Measurements from ENCODE around the gene MFSD6. TPM values are rescaled to one million over a fixed set of nuclear protein-coding genes. Genes with fewer than 3 reads are reported as not detected.

Gene MFSD6
- total RNA-seq, 1 experiment from 2014 or later: 4.7 TPM

DNA sequence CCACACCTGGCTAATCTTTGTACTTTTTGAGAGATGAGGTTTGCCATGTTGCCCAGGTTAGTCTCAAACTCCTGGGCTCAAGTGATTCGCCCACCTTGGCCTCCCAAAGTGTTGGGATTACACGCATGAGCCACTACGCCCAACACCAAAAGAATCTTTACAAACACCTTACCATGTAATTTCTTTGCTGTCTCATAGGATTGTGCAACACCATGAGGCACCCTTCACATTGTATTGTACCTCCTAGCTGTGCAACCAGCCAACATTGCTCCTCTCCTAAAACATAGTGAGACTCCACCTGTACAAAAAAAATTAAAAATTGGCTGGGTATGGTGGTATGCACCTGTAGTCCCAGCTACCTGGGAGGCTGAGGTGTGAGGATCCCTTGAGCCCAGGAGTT, 3.1 kb upstream of the MFSD6 start (continued):
- TF ChIP-seq TCF7 (CRISPR knock-in tag; IDR thresholded peaks at IDR 0.05; ENCODE audit: low read depth) (no peak), ZNF671 (CRISPR knock-in tag; IDR thresholded peaks at IDR 0.05) (no peak), JAZF1 (CRISPR knock-in tag; IDR thresholded peaks at IDR 0.05) (no peak), KAT7 (CRISPR knock-in tag; IDR thresholded peaks at IDR 0.05; ENCODE audit: borderline replicate concordance) (no peak), EMX1 (CRISPR knock-in tag; IDR thresholded peaks at IDR 0.05) (no peak)
- TF ChIP-seq, protein P1, sequence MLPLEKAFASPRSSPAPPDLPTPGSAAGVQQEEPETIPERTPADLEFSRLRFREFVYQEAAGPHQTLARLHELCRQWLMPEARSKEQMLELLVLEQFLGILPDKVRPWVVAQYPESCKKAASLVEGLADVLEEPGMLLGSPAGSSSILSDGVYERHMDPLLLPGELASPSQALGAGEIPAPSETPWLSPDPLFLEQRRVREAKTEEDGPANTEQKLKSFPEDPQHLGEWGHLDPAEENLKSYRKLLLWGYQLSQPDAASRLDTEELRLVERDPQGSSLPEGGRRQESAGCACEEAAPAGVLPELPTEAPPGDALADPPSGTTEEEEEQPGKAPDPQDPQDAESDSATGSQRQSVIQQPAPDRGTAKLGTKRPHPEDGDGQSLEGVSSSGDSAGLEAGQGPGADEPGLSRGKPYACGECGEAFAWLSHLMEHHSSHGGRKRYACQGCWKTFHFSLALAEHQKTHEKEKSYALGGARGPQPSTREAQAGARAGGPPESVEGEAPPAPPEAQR (CRISPR knock-in tag; IDR thresholded peaks at IDR 0.05): no peak
- TF ChIP-seq, protein P2, sequence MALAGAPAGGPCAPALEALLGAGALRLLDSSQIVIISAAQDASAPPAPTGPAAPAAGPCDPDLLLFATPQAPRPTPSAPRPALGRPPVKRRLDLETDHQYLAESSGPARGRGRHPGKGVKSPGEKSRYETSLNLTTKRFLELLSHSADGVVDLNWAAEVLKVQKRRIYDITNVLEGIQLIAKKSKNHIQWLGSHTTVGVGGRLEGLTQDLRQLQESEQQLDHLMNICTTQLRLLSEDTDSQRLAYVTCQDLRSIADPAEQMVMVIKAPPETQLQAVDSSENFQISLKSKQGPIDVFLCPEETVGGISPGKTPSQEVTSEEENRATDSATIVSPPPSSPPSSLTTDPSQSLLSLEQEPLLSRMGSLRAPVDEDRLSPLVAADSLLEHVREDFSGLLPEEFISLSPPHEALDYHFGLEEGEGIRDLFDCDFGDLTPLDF (CRISPR knock-in tag; IDR thresholded peaks at IDR 0.05): no peak

DNA sequence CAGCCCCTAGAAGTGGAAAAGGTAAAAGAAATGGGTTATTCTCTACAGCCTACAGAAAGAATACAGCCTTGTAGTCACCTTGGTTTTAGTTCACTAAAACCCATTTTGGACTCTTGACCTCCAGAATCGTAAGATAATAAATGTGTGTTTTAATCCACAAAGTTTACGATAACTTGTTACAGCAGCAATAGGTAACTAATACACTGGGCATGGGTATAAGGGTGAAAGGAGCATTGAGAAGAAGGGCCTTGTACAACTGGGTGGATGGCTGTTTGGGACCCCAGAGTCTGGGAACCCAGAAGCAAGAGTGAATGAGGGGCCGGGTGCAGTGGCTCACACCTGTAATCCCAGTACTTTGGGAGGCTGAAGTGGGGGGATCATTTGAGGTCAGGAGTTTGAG, 2.2 kb upstream of the MFSD6 start:
- no peak for ATAC-seq
- no peak for DNase-seq (ENCODE audit: low spot score)
- Mint-ChIP-seq H3K4me3 (no peak overlapping the region), H3K4me1 (peaks cover 12% of the 10 kb centered on the region), H3K27ac (no peak overlapping the region), H3K27me3 (ENCODE audit: low read depth) (peaks cover 19% of the 10 kb centered on the region), H3K36me3 (no peaks in the 10 kb centered on the region), H3K9me3 (no peaks in the 10 kb centered on the region)
- ChIA-PET POLR2A (no interaction called here), CTCF (no interaction called here)
- TF ChIP-seq ZNF317 (CRISPR knock-in tag; IDR thresholded peaks at IDR 0.05; ENCODE audit: borderline replicate concordance, low read depth) (no peak), NFATC4 (CRISPR knock-in tag; IDR thresholded peaks at IDR 0.05) (no peak), FOXJ3 (CRISPR knock-in tag; IDR thresholded peaks at IDR 0.05; ENCODE audit: borderline replicate concordance) (no peak), ZBTB21 (CRISPR knock-in tag; IDR thresholded peaks at IDR 0.05; ENCODE audit: borderline replicate concordance) (no peak), OVOL2 (CRISPR knock-in tag; IDR thresholded peaks at IDR 0.05; ENCODE audit: borderline replicate concordance) (no peak), KAT7 (CRISPR knock-in tag; IDR thresholded peaks at IDR 0.05; ENCODE audit: borderline replicate concordance) (no peak), SMAD3 (CRISPR knock-in tag; IDR thresholded peaks at IDR 0.05; ENCODE audit: borderline replicate concordance) (no peak)
- TF ChIP-seq, protein P3, sequence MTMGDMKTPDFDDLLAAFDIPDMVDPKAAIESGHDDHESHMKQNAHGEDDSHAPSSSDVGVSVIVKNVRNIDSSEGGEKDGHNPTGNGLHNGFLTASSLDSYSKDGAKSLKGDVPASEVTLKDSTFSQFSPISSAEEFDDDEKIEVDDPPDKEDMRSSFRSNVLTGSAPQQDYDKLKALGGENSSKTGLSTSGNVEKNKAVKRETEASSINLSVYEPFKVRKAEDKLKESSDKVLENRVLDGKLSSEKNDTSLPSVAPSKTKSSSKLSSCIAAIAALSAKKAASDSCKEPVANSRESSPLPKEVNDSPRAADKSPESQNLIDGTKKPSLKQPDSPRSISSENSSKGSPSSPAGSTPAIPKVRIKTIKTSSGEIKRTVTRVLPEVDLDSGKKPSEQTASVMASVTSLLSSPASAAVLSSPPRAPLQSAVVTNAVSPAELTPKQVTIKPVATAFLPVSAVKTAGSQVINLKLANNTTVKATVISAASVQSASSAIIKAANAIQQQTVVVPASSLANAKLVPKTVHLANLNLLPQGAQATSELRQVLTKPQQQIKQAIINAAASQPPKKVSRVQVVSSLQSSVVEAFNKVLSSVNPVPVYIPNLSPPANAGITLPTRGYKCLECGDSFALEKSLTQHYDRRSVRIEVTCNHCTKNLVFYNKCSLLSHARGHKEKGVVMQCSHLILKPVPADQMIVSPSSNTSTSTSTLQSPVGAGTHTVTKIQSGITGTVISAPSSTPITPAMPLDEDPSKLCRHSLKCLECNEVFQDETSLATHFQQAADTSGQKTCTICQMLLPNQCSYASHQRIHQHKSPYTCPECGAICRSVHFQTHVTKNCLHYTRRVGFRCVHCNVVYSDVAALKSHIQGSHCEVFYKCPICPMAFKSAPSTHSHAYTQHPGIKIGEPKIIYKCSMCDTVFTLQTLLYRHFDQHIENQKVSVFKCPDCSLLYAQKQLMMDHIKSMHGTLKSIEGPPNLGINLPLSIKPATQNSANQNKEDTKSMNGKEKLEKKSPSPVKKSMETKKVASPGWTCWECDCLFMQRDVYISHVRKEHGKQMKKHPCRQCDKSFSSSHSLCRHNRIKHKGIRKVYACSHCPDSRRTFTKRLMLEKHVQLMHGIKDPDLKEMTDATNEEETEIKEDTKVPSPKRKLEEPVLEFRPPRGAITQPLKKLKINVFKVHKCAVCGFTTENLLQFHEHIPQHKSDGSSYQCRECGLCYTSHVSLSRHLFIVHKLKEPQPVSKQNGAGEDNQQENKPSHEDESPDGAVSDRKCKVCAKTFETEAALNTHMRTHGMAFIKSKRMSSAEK (CRISPR knock-in tag; IDR thresholded peaks at IDR 0.05; ENCODE audit: borderline replicate concordance): no peak
- TF ChIP-seq, protein P1 (CRISPR knock-in tag; IDR thresholded peaks at IDR 0.05): no peak
- TF ChIP-seq, protein P4, sequence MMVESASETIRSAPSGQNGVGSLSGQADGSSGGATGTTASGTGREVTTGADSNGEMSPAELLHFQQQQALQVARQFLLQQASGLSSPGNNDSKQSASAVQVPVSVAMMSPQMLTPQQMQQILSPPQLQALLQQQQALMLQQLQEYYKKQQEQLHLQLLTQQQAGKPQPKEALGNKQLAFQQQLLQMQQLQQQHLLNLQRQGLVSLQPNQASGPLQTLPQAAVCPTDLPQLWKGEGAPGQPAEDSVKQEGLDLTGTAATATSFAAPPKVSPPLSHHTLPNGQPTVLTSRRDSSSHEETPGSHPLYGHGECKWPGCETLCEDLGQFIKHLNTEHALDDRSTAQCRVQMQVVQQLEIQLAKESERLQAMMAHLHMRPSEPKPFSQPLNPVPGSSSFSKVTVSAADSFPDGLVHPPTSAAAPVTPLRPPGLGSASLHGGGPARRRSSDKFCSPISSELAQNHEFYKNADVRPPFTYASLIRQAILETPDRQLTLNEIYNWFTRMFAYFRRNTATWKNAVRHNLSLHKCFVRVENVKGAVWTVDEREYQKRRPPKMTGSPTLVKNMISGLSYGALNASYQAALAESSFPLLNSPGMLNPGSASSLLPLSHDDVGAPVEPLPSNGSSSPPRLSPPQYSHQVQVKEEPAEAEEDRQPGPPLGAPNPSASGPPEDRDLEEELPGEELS (CRISPR knock-in tag; IDR thresholded peaks at IDR 0.05): no peak
- TF ChIP-seq, protein P5, sequence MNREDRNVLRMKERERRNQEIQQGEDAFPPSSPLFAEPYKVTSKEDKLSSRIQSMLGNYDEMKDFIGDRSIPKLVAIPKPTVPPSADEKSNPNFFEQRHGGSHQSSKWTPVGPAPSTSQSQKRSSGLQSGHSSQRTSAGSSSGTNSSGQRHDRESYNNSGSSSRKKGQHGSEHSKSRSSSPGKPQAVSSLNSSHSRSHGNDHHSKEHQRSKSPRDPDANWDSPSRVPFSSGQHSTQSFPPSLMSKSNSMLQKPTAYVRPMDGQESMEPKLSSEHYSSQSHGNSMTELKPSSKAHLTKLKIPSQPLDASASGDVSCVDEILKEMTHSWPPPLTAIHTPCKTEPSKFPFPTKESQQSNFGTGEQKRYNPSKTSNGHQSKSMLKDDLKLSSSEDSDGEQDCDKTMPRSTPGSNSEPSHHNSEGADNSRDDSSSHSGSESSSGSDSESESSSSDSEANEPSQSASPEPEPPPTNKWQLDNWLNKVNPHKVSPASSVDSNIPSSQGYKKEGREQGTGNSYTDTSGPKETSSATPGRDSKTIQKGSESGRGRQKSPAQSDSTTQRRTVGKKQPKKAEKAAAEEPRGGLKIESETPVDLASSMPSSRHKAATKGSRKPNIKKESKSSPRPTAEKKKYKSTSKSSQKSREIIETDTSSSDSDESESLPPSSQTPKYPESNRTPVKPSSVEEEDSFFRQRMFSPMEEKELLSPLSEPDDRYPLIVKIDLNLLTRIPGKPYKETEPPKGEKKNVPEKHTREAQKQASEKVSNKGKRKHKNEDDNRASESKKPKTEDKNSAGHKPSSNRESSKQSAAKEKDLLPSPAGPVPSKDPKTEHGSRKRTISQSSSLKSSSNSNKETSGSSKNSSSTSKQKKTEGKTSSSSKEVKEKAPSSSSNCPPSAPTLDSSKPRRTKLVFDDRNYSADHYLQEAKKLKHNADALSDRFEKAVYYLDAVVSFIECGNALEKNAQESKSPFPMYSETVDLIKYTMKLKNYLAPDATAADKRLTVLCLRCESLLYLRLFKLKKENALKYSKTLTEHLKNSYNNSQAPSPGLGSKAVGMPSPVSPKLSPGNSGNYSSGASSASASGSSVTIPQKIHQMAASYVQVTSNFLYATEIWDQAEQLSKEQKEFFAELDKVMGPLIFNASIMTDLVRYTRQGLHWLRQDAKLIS (CRISPR knock-in tag; IDR thresholded peaks at IDR 0.05; ENCODE audit: borderline replicate concordance): no peak
- TF ChIP-seq, protein P6, sequence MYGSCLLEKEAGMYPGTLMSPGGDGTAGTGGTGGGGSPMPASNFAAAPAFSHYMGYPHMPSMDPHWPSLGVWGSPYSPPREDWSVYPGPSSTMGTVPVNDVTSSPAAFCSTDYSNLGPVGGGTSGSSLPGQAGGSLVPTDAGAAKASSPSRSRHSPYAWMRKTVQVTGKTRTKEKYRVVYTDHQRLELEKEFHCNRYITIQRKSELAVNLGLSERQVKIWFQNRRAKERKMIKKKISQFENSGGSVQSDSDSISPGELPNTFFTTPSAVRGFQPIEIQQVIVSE (CRISPR knock-in tag; IDR thresholded peaks at IDR 0.05; ENCODE audit: borderline replicate concordance): no peak
- TF ChIP-seq, protein P7, sequence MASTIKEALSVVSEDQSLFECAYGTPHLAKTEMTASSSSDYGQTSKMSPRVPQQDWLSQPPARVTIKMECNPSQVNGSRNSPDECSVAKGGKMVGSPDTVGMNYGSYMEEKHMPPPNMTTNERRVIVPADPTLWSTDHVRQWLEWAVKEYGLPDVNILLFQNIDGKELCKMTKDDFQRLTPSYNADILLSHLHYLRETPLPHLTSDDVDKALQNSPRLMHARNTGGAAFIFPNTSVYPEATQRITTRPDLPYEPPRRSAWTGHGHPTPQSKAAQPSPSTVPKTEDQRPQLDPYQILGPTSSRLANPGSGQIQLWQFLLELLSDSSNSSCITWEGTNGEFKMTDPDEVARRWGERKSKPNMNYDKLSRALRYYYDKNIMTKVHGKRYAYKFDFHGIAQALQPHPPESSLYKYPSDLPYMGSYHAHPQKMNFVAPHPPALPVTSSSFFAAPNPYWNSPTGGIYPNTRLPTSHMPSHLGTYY (CRISPR knock-in tag; IDR thresholded peaks at IDR 0.05): no peak
